GM23248 (cell line): ENCODE measurements around the gene FAT2. TPM values are rescaled to one million over a fixed set of nuclear protein-coding genes. Genes with fewer than 3 reads are reported as not detected.

ENCODE experiments used
- DNase-seq: peaks from one replicate; pipeline ENCODE4 v3.0.0-alpha.2; 2015
- H2AFZ ChIP-seq: fragments of 200-600 bp; sonication (generic); 2 replicates; pipeline ENCODE4 v1.6.1; 2016; ENCODE audit warnings: antibody characterized with exemption
- H3F3A ChIP-seq: fragments of 200-600 bp; sonication (generic); 2 replicates; pipeline ENCODE4 v1.6.1; 2016; ENCODE audit warnings: mild to moderate bottlenecking, antibody characterized with exemption, mixed run types; ENCODE audit not compliant: insufficient read depth
- H3K27ac ChIP-seq: fragments of 200-600 bp; sonication (generic); 2 replicates; pipeline ENCODE4 v1.5.1; 2016; ENCODE audit warnings: mild to moderate bottlenecking
- H3K27me3 ChIP-seq: fragments of 200-600 bp; sonication (generic); replicated peaks from 2 replicates; pipeline ENCODE4 v1.6.1; 2016; ENCODE audit warnings: mild to moderate bottlenecking; ENCODE audit not compliant: insufficient read depth
- H3K36me3 ChIP-seq: fragments of 200-600 bp; sonication (generic); 2 replicates; pipeline ENCODE4 v1.6.1; 2016; ENCODE audit warnings: low read depth, mild to moderate bottlenecking
- H3K4me1 ChIP-seq: fragments of 200-600 bp; sonication (generic); 2 replicates; pipeline ENCODE4 v1.6.1; 2016; ENCODE audit warnings: mild to moderate bottlenecking; ENCODE audit not compliant: insufficient read depth
- H3K4me2 ChIP-seq: fragments of 200-600 bp; sonication (generic); one replicate; pipeline ENCODE4 v1.6.1; 2016; ENCODE audit warnings: mild to moderate bottlenecking; ENCODE audit not compliant: unreplicated experiment
- H3K4me3 ChIP-seq: fragments of 200-600 bp; sonication (generic); 2 replicates; pipeline ENCODE4 v1.5.1; 2016; ENCODE audit warnings: mild to moderate bottlenecking
- H3K79me2 ChIP-seq: fragments of 200-600 bp; sonication (generic); 2 replicates; pipeline ENCODE4 v1.6.1; 2016; ENCODE audit warnings: mild to moderate bottlenecking; ENCODE audit not compliant: insufficient read depth
- H3K9ac ChIP-seq: fragments of 200-600 bp; sonication (generic); 2 replicates; pipeline ENCODE4 v1.6.1; 2016; ENCODE audit warnings: mild to moderate bottlenecking
- H3K9me2 ChIP-seq: fragments of 200-600 bp; sonication (generic); 2 replicates; pipeline ENCODE4 v1.6.1; 2016; ENCODE audit warnings: mixed run types, mild to moderate bottlenecking, moderate library complexity; ENCODE audit not compliant: insufficient read depth
- H3K9me3 ChIP-seq: fragments of 200-600 bp; sonication (generic); one replicate; pipeline ENCODE4 v1.6.1; 2017; ENCODE audit warnings: low read depth
- H4K20me1 ChIP-seq: fragments of 200-600 bp; sonication (generic); 2 replicates; pipeline ENCODE4 v1.6.0; 2016; ENCODE audit not compliant: insufficient read depth
- EZH2 ChIP-seq: fragments of 200-600 bp; sonication (generic); IDR thresholded peaks from 2 replicates; pipeline ENCODE4 v1.6.1; 2018; ENCODE audit warnings: antibody characterized with exemption, mild to moderate bottlenecking; ENCODE audit not compliant: insufficient read depth, poor library complexity, severe bottlenecking
- EZH2phosphoT487 ChIP-seq: fragments of 200-600 bp; sonication (generic); IDR thresholded peaks from 2 replicates; pipeline ENCODE4 v1.6.1; 2018; ENCODE audit warnings: antibody characterized with exemption, moderate library complexity, mild to moderate bottlenecking, low read depth; ENCODE audit not compliant: insufficient read depth
- WGBS, 2 experiments: methylation state at CpG; one replicate each; pipeline ENCODE4 v1.1.6; 2015 to 2017; ENCODE audit warnings: low lambda C conversion rate in 2 of 2, low coverage in 1 of 2; ENCODE audit errors: missing lambda C conversion rate in 2 of 2; 5-methylcytosine and 5-hydroxymethylcytosine counted together
- in situ Hi-C: fragments of 300-500 bp; cut with MboI; formaldehyde crosslinking; loops from 2 replicates; pipeline ENCODE4 v1.15.0; 2020
- polyA plus RNA-seq: library from polyadenylated mRNA; unstranded; fragments of >200 nt; fragmentation: Nextera tagmentation; extraction: Ambion mirVana; gene quantifications from 2 replicates; pipeline ENCODE4 v1.2.1, GENCODE V29; 2016
- total RNA-seq: library from RNA; depleted of rRNA; stranded (reverse); fragments of >200 nt; shearing (Covaris generic); gene quantifications from 2 replicates; pipeline ENCODE4 v1.2.3, GENCODE V29; 2014

FAT2 gene
- total and polyA plus RNA-seq, 2 experiments from 2014 or later, result not detected

GRCh38 chr5:151612689-151613427, 21.7 kb upstream of the FAT2 start:
- no peak overlapping the region for H2AFZ ChIP-seq
- H3K9me2 ChIP-seq, result no peaks in the 10 kb centered on the region
- no peak overlapping the region for H3K9ac ChIP-seq
- H3K79me2 ChIP-seq, result no peaks in the 10 kb centered on the region
- no peaks in the 10 kb centered on the region for H3K4me1 ChIP-seq
- no peaks in the 10 kb centered on the region for H3K9me3 ChIP-seq
- H3K27me3 ChIP-seq, result peaks cover 20% of the 10 kb centered on the region; the same call in 1 of the 2 replicates
- H3K27ac ChIP-seq, result no peak overlapping the region
- no peak overlapping the region for H3K4me3 ChIP-seq
- H4K20me1 ChIP-seq, result no peaks in the 10 kb centered on the region
- no peaks in the 10 kb centered on the region for H3K36me3 ChIP-seq
- H3K4me2 ChIP-seq, result no peak overlapping the region
- DNase-seq, result peak; percentile 7
- TF ChIP-seq EZH2phosphoT487, result no peak
- TF ChIP-seq EZH2, result no peak
- 45 to 46% methylated on average over 6 to 8 of the region's 8 CpGs for WGBS, 2 experiments
- in situ Hi-C loops, result no loop called here
- H3F3A ChIP-seq, result no peaks in the 10 kb centered on the region

GRCh38 chr5:151611127-151611775, 20.1 kb upstream of the FAT2 start:
- Histone ChIP-seq H3K4me3 (no peak overlapping the region), H3K4me2 (no peak overlapping the region), H3K36me3 (no peaks in the 10 kb centered on the region), H3K9me3 (no peaks in the 10 kb centered on the region), H3K4me1 (no peaks in the 10 kb centered on the region), H3K79me2 (no peaks in the 10 kb centered on the region), H3K9ac (no peak overlapping the region), H4K20me1 (no peaks in the 10 kb centered on the region), H3K27ac (no peak overlapping the region), H2AFZ (no peak overlapping the region), H3F3A (no peaks in the 10 kb centered on the region), H3K9me2 (no peaks in the 10 kb centered on the region), H3K27me3 (peaks cover 17% of the 10 kb centered on the region; the same call in 1 of the 2 replicates)
- TF ChIP-seq EZH2 (no peak), EZH2phosphoT487 (no peak)
- DNase-seq, result no peak
- WGBS, 2 experiments, result 80 to 84% methylated on average over 8 of the region's 8 CpGs
- in situ Hi-C loops, result no loop called here

- Histone ChIP-seq H3K27me3 (peaks cover 33% of the 10 kb centered on the region), H3F3A (no peaks in the 10 kb centered on the region), H4K20me1 (no peaks in the 10 kb centered on the region), H3K9me2 (no peaks in the 10 kb centered on the region), H3K9me3 (no peaks in the 10 kb centered on the region), H3K9ac (no peak overlapping the region), H3K27ac (no peak overlapping the region), H3K4me3 (no peak overlapping the region), H3K4me1 (no peaks in the 10 kb centered on the region), H3K79me2 (no peaks in the 10 kb centered on the region), H3K36me3 (no peaks in the 10 kb centered on the region), H3K4me2 (no peak overlapping the region), H2AFZ (no peak overlapping the region)
- DNase-seq, result no peak
- TF ChIP-seq EZH2, result no peak
- TF ChIP-seq EZH2phosphoT487, result no peak
- in situ Hi-C loops, result no loop called here
Observed at GRCh38 chr5:151608522-151608921, 17.4 kb upstream of the FAT2 start.

DNA sequence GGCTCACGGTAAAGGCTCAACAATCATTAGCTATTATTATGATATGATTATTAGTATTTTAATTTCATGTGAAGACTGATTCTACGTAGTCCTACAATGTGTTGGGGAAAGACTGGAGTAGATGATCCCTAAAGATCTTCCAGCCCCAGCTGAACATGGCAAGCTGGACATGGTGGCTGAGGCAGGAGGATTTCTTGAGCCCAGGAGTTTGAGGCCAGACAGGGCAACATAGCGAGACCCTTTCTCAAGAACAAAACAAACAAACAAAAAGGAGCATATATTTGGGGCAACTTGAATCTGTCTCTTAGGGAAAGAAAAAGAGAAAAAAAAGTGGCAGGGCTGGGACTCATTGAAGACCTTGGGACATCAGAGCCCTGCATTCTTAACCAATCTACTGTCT, 16.2 kb upstream of the FAT2 start:
- Histone ChIP-seq H3K9ac (no peak overlapping the region), H3K9me3 (no peaks in the 10 kb centered on the region), H2AFZ (no peak overlapping the region), H3K4me3 (no peak overlapping the region), H3F3A (no peaks in the 10 kb centered on the region), H3K4me1 (no peaks in the 10 kb centered on the region), H3K4me2 (no peak overlapping the region), H3K36me3 (no peaks in the 10 kb centered on the region), H3K79me2 (no peaks in the 10 kb centered on the region), H3K27me3 (peaks cover 33% of the 10 kb centered on the region), H3K9me2 (no peaks in the 10 kb centered on the region), H3K27ac (no peak overlapping the region), H4K20me1 (no peaks in the 10 kb centered on the region)
- no peak for TF ChIP-seq EZH2phosphoT487
- no peak for TF ChIP-seq EZH2
- 56 to 61% methylated on average over 3 of the region's 3 CpGs for WGBS, 2 experiments
- no peak for DNase-seq
- in situ Hi-C loops, result no loop called here
